Measurements from ENCODE around the gene C17orf78.
"Not testable (repeated sequence)": the region's sequence is repeated elsewhere in the genome, so short reads cannot be mapped to it uniquely, and the experiment has no call there.

The C17orf78 gene

DNA sequence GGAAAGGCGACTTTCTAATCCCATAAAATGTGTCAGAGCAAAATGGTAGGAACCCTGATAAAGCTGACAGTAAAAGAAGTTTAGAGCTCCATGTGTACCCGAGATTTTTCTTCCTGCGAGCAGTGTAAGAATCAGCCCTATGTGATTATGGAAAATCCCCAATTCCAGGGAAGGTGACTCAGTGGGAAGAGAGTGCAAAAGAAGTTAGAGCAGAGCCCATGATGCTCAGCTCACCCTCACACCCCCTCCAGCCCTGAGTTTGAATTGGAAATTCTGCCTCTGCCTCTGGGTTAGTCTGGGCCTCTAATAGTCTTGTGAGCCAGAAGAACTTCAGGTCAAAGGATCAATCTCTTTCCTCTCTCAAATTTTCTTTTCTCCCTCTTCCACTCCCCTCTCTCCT lies 12.5 kb downstream of the C17orf78 start:
- H3K27me3 ChIP-seq (replicated peaks; ENCODE audit: control insufficient read depth, insufficient read depth, low read length) = no peaks in the 10 kb centered on the region
- peak; percentile 31 for DNase-seq (ENCODE audit: low read depth)
- no peak overlapping the region for H3K4me3 ChIP-seq (ENCODE audit: low read length)
- H3K4me1 ChIP-seq (ENCODE audit: control insufficient read depth, insufficient read depth, low read length) = peaks cover 27% of the 10 kb centered on the region
- no peaks in the 10 kb centered on the region for H3K36me3 ChIP-seq (ENCODE audit: control insufficient read depth, insufficient read depth, low read length, severe bottlenecking)
- H3K9me3 ChIP-seq (ENCODE audit: control insufficient read depth, low read length) = no peaks in the 10 kb centered on the region
- H3K9ac ChIP-seq (ENCODE audit: low read length) = peak overlapping the region; percentile 4

DNA sequence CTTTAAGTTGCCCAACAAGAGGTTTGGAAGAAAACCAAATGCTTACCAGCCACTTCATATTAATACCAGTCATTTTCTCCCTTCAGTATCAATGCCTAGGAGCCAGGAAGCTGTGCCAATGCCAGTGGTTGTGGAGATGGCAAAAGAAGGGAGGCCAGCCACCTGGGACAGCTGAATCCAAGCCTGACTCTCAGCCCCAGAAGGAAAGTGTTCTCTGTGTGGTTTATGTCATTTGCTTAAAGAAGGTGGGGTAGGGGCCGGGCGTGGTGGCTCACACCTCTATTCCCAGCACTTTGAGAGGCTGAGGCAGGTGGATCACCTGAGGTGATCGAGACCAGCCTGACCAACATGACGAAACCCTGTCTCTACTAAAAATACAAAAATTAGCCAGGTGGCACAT lies 13.4 kb downstream of the C17orf78 start:
- Histone ChIP-seq H3K4me3 (ENCODE audit: low read length) (no peak overlapping the region), H3K9ac (ENCODE audit: low read length) (no peak overlapping the region), H3K4me1 (ENCODE audit: control insufficient read depth, insufficient read depth, low read length) (peaks cover 27% of the 10 kb centered on the region), H3K36me3 (ENCODE audit: control insufficient read depth, insufficient read depth, low read length, severe bottlenecking) (no peaks in the 10 kb centered on the region), H3K27me3 (replicated peaks; ENCODE audit: control insufficient read depth, insufficient read depth, low read length) (no peaks in the 10 kb centered on the region), H3K9me3 (ENCODE audit: control insufficient read depth, low read length) (no peaks in the 10 kb centered on the region)
- DNase-seq (ENCODE audit: low read depth) = no peak

DNA sequence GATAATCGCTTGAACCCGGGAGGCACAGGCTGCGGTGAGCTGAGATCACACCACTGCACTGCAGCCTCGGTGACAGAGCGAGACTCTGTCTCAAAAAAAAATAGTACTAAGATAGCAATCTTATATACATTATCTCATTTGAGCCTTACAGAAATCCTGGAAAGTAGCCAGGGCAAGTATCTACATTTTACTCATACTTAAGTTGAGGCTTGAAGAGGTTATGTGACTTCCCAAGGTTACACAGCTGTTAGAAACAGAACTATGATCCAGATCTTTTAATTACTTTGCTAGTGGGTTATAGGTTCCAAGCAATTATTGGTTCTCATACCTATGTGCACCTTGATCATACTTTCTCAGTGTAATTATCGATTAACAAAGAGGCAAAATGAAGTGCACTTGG lies 15.4 kb downstream of the C17orf78 start:
- no peak for DNase-seq (ENCODE audit: low read depth)
- Histone ChIP-seq H3K9ac (ENCODE audit: low read length) (no peak overlapping the region), H3K4me1 (ENCODE audit: control insufficient read depth, insufficient read depth, low read length) (peaks cover 27% of the 10 kb centered on the region), H3K4me3 (ENCODE audit: low read length) (no peak overlapping the region), H3K9me3 (ENCODE audit: control insufficient read depth, low read length) (no peaks in the 10 kb centered on the region), H3K27me3 (replicated peaks; ENCODE audit: control insufficient read depth, insufficient read depth, low read length) (no peaks in the 10 kb centered on the region), H3K36me3 (ENCODE audit: control insufficient read depth, insufficient read depth, low read length, severe bottlenecking) (no peaks in the 10 kb centered on the region)

DNA sequence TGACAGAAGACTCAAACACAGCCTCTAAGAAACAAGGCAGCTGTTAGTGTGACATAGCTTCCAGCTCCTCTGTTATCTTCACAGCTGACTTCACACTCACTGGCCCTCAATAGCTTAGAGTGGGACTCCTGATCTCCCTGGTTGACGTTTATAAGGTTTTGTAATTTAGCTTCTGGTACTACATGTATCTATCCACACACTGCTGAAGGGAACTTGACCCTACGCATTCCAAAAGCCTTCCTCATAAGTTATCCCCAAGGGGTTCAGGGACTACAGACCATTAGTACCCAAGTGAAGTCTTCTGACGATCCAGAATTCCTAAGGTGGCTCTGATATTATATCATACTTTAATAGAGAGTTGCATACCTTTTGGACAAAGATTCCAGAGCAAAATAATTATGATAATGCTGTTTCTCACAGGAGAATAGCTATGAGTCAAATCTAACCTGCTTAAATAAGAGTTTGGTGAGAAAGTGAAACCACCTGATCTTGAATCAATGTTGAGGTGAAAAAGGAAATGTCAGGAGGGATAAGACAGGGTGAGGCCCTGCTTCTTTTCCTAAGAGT lies 16.3 kb downstream of the C17orf78 start:
- peaks cover 27% of the 10 kb centered on the region for H3K4me1 ChIP-seq (ENCODE audit: control insufficient read depth, insufficient read depth, low read length)
- no peaks in the 10 kb centered on the region for H3K36me3 ChIP-seq (ENCODE audit: control insufficient read depth, insufficient read depth, low read length, severe bottlenecking)
- DNase-seq (ENCODE audit: low read depth) = peak; percentile 71
- no peak overlapping the region for H3K9ac ChIP-seq (ENCODE audit: low read length)
- H3K27me3 ChIP-seq (replicated peaks; ENCODE audit: control insufficient read depth, insufficient read depth, low read length) = no peaks in the 10 kb centered on the region
- peak overlapping the region; percentile 1 for H3K4me3 ChIP-seq (ENCODE audit: low read length)
- H3K9me3 ChIP-seq (ENCODE audit: control insufficient read depth, low read length) = no peaks in the 10 kb centered on the region

DNA sequence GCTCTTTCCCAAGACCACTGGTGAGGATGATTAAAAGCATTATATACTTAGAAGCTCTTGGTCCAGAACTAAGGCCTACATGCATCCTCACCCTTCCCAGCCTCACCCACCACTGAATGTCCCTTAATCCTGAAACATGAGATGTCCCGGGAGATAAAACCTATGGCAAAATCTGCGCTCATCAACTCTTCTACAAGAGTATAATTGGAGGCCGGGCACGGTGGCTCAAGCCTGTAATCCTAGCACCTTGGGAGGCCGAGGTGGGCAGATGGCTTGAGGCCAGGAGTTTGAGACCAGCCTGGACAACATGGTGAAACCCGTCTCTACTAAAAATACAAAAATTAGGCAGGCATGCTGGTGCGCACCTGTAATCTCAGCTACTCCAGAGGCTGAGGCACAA lies 17.6 kb downstream of the C17orf78 start:
- Histone ChIP-seq H3K9me3 (ENCODE audit: control insufficient read depth, low read length) (no peaks in the 10 kb centered on the region), H3K27me3 (replicated peaks; ENCODE audit: control insufficient read depth, insufficient read depth, low read length) (no peaks in the 10 kb centered on the region), H3K9ac (ENCODE audit: low read length) (no peak overlapping the region), H3K4me1 (ENCODE audit: control insufficient read depth, insufficient read depth, low read length) (peaks cover 21% of the 10 kb centered on the region), H3K36me3 (ENCODE audit: control insufficient read depth, insufficient read depth, low read length, severe bottlenecking) (no peaks in the 10 kb centered on the region), H3K4me3 (ENCODE audit: low read length) (no peak overlapping the region)
- DNase-seq (ENCODE audit: low read depth) = no peak

DNA sequence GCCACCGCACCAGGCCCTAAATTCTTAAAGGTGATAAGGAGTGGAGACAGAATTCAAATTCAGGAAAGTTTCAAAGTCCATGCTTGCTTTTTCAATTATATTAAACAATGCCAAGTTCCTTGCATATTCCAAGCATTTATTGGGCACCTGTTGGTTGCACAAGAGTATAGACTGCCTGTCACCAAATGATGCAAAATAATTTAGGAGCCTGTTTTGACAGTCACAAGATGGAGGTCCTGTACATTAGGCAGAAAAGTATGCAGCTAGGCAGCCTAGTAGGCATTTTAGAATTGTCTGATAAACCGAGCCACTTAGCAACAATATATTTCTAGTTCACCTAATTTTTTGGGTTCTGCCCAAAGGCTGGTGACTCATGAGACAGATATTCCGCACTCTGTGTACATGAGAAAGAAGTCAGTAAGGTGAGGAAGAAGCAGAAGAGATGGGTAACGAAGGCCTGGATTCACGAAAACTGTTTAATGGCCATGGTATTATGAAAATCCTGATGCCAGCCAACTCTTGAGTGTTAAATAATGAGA lies 23.5 kb downstream of the C17orf78 start:
- no peak for DNase-seq (ENCODE audit: low read depth)
- Histone ChIP-seq H3K36me3 (ENCODE audit: control insufficient read depth, insufficient read depth, low read length, severe bottlenecking) (no peaks in the 10 kb centered on the region), H3K4me1 (ENCODE audit: control insufficient read depth, insufficient read depth, low read length) (no peaks in the 10 kb centered on the region), H3K9me3 (ENCODE audit: control insufficient read depth, low read length) (no peaks in the 10 kb centered on the region), H3K4me3 (ENCODE audit: low read length) (no peak overlapping the region), H3K9ac (ENCODE audit: low read length) (no peak overlapping the region), H3K27me3 (replicated peaks; ENCODE audit: control insufficient read depth, insufficient read depth, low read length) (no peaks in the 10 kb centered on the region)

DNA sequence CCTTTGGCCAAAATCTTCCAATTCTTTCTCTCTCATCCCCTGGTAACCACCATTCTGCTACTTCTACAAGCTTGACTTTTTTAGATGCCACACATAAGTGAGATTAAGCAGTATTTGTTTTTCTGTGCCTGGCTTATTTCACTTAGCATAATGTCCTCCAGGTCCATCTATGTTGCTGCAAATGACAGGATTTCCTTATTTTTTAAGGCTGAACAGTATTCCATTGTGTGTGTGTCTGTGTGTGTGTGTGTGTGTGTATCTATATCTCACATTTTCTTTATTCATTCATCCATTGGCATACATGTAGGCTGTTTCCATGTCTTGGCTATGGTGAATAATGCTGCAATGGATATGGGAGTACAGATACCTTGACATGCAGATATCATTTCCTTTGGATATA lies 24.7 kb downstream of the C17orf78 start:
- Histone ChIP-seq H3K4me1 (ENCODE audit: control insufficient read depth, insufficient read depth, low read length) (peaks cover 8% of the 10 kb centered on the region), H3K36me3 (ENCODE audit: control insufficient read depth, insufficient read depth, low read length, severe bottlenecking) (no peaks in the 10 kb centered on the region), H3K9ac (ENCODE audit: low read length) (no peak overlapping the region), H3K4me3 (ENCODE audit: low read length) (no peak overlapping the region), H3K27me3 (replicated peaks; ENCODE audit: control insufficient read depth, insufficient read depth, low read length) (no peaks in the 10 kb centered on the region), H3K9me3 (ENCODE audit: control insufficient read depth, low read length) (no peaks in the 10 kb centered on the region)
- no peak for DNase-seq (ENCODE audit: low read depth)

DNA sequence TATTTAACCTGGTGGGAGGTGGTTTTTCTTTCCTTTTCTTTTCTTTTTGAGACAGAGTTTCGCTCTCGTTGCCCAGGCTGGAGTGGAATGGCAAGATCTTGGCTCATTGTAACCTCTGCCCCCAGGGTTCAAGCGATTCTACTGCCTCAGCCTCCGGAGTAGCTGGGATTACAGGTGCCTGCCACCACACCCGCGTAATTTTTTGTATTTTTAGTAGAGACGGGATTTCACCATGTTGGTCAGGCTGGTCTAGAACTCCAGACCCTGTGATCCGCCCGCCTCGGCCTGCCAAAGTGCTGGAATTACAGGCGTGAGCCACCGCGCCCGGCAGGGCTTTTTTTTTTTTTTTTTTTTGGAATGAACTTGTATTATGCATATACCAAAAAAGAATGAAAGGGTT lies 29.7 kb downstream of the C17orf78 start:
- peaks cover 24% of the 10 kb centered on the region for H3K4me1 ChIP-seq (ENCODE audit: control insufficient read depth, insufficient read depth, low read length)
- not testable (repeated sequence) for H3K9me3 ChIP-seq (ENCODE audit: control insufficient read depth, low read length); H3K27me3 ChIP-seq (replicated peaks; ENCODE audit: control insufficient read depth, insufficient read depth, low read length); DNase-seq (ENCODE audit: low read depth); H3K36me3 ChIP-seq (ENCODE audit: control insufficient read depth, insufficient read depth, low read length, severe bottlenecking)
- peak overlapping the region; percentile 95 for H3K9ac ChIP-seq (ENCODE audit: low read length)
- H3K4me3 ChIP-seq (ENCODE audit: low read length) = peak overlapping the region; percentile 87

DNA sequence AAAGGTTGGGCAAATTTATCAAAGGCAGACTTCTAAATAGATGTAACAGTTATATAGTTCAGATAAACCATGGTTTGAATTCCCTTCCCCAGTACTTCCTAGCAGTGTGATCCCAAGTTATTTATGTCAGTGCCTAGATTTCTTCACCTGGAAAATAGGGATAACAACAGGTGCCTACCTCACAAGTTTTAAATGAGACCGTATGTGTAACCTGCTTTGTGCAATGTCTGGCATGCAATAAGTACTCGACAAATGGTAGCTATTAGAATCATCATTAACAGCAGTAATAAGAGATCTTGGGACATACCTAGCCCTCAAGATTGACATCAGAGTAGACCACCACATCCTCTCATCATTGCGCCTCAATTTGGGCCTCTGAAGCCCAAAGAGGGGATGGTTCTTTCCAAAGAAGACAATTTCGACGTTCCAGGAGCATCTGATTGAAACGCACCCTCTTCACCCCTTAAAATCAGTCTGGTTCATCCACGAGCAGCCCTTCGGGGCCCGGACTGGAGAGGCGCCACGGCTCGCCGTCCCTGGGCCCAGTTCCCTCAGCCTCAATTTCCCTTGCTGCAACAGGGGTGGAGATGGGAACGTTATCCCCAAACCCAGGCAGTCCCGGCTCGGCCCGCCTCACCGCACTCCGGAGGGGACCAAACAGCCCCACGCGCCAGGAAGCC lies 30.3 kb downstream of the C17orf78 start:
- Histone ChIP-seq H3K4me1 (ENCODE audit: control insufficient read depth, insufficient read depth, low read length) (peaks cover 28% of the 10 kb centered on the region), H3K27me3 (replicated peaks; ENCODE audit: control insufficient read depth, insufficient read depth, low read length) (no peaks in the 10 kb centered on the region), H3K4me3 (ENCODE audit: low read length) (peak overlapping the region; percentile 87), H3K9me3 (ENCODE audit: control insufficient read depth, low read length) (no peaks in the 10 kb centered on the region), H3K9ac (ENCODE audit: low read length) (peak overlapping the region; percentile 95), H3K36me3 (ENCODE audit: control insufficient read depth, insufficient read depth, low read length, severe bottlenecking) (peaks cover 3% of the 10 kb centered on the region)
- DNase-seq (ENCODE audit: low read depth) = no peak

DNA sequence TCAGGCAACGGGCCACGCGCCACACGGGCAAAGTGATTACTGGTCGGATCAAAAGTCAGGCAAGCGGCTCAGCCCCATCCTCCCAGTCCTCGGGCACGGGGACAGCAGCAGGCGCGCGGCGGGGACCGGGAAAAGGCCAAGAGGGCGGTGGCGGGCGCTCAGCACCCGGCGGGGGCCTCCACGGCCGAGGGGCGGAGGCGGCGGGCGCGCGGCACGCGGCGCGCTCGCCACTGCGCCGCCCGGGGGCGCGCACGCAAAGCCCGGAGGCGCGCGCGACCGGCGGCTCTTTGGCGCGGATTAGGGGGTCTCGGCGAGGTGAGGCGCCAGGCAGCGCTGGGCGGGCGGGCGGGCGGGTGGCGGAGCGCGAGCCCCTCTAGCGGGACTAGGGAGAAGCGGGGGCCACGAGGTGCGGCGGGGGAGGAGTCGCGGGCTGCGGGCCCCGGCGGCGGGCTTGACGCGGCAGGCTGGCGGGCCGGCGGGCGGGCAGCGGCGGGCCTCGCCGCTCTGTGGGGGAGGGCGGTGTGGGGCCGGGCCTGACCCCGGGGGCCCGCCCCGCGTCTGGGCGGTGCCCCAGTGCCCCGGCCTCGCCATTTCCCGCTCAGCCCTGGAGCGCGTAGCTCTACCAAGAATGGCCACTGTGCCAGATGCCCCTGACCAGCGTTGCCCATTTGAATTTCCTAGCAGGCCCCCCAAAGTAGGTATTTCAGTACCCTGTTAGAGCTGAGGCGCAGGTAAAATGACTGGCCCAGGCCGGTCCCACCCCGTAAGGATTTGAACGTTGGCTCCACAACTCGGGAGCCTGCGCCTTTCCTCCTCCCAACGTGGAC lies 31.1 kb downstream of the C17orf78 start, which contains the start of the genes ACACA and TADA2A:
Gene ACACA (minus strand): TSS at position 202 of the 827 bp plus-strand sequence. CDS start 537 bp downstream, outside the sequence.
Gene TADA2A (plus strand): TSS at position 252 of the 827 bp plus-strand sequence. CDS start 4,480 bp downstream, outside the sequence.
- peak; percentile 89 for DNase-seq (ENCODE audit: low read depth)

DNA sequence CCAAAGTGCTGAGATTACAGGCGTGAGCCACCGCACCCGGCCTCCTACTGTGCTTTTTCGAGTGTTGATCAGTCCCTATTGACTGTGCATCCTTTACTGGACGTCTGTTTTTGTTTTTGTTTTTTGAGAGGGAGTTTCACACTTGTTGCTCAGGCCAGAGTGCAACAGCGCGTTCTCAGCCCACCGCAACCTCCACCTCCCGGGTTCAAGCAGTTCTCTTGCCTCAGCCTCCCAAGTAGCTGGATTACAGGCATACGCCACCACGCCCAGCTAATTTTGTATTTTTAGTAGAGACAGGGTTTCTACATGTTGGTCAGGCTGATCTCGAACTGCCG lies 32.3 kb downstream of the C17orf78 start:
- H3K9me3 ChIP-seq (ENCODE audit: control insufficient read depth, low read length); DNase-seq (ENCODE audit: low read depth); H3K9ac ChIP-seq (ENCODE audit: low read length); H3K4me3 ChIP-seq (ENCODE audit: low read length); H3K27me3 ChIP-seq (replicated peaks; ENCODE audit: control insufficient read depth, insufficient read depth, low read length): not testable (repeated sequence)
- peaks cover 23% of the 10 kb centered on the region for H3K36me3 ChIP-seq (ENCODE audit: control insufficient read depth, insufficient read depth, low read length, severe bottlenecking)
- H3K4me1 ChIP-seq (ENCODE audit: control insufficient read depth, insufficient read depth, low read length) = peaks cover 28% of the 10 kb centered on the region

More for the DNA sequence above, 31.1 kb downstream of the C17orf78 start, which contains the start of the genes ACACA and TADA2A:
- H3K27me3 ChIP-seq (replicated peaks; ENCODE audit: control insufficient read depth, insufficient read depth, low read length) = no peaks in the 10 kb centered on the region
- H3K4me1 ChIP-seq (ENCODE audit: control insufficient read depth, insufficient read depth, low read length) = peaks cover 28% of the 10 kb centered on the region
- H3K36me3 ChIP-seq (ENCODE audit: control insufficient read depth, insufficient read depth, low read length, severe bottlenecking) = peaks cover 10% of the 10 kb centered on the region
- H3K4me3 ChIP-seq (ENCODE audit: low read length) = peak within 1 kb of the TSS; percentile 95
- H3K9me3 ChIP-seq (ENCODE audit: control insufficient read depth, low read length) = no peaks in the 10 kb centered on the region
- peak within 1 kb of the TSS; percentile 95 for H3K9ac ChIP-seq (ENCODE audit: low read length)
